Brain pericyte (primary cell): Measurements from ENCODE around the gene RNU6-1.

Experiments used
- DNase-seq: peaks from one replicate; pipeline ENCODE4 v3.0.0-alpha.2; 2012; ENCODE audit warnings: low read depth, low spot score

Gene RNU6-1

GRCh38 chr15:67832897-67833709 is 6.7 kb downstream of the RNU6-1 start:
- no peak for DNase-seq

- no peak for DNase-seq
These were observed 7.8 kb downstream of the RNU6-1 start for GRCh38 chr15:67832031-67832551.

GRCh38 chr15:67831363-67831762 is 8.5 kb downstream of the RNU6-1 start:
- DNase-seq = no peak

GRCh38 chr15:67829647-67830504 is 10.0 kb downstream of the RNU6-1 start:
- DNase-seq = no peak

GRCh38 chr15:67828969-67829646 is 10.7 kb downstream of the RNU6-1 start:
- DNase-seq = no peak

- no peak for DNase-seq
These were observed 11.4 kb downstream of the RNU6-1 start for GRCh38 chr15:67828278-67828968.

- DNase-seq = no peak
These were observed 12.1 kb downstream of the RNU6-1 start for GRCh38 chr15:67827562-67828277.

- DNase-seq = no peak
These were observed 12.9 kb downstream of the RNU6-1 start for GRCh38 chr15:67826717-67827561.

GRCh38 chr15:67825881-67826716 is 13.7 kb downstream of the RNU6-1 start:
- DNase-seq = no peak

- DNase-seq = no peak
These were observed 14.6 kb downstream of the RNU6-1 start, which contains the start of gene SKOR1 for GRCh38 chr15:67824976-67825880. TSS of gene SKOR1 (plus strand) at chr15:67825509. CDS start at chr15:67825603, 94 bp downstream.

GRCh38 chr15:67824197-67824968 is 15.5 kb downstream of the RNU6-1 start:
- DNase-seq = no peak

GRCh38 chr15:67823314-67824196 is 16.3 kb downstream of the RNU6-1 start:
- no peak for DNase-seq

GRCh38 chr15:67822537-67823313 is 17.1 kb downstream of the RNU6-1 start:
- DNase-seq = no peak

- no peak for DNase-seq
These were observed 17.9 kb downstream of the RNU6-1 start for GRCh38 chr15:67821784-67822440.
